Heart left ventricle (tissue), 13 donors: ENCODE measurements around the gene COLEC12.

Source experiments
- CTCF ChIP-seq, 12 donors: fragments of 200-600 bp; sonication (generic) in 4 of 12; IDR thresholded peaks; one replicate each; pipeline versions ENCODE4 v1.5.0 to v1.8.0; 2018 to 2022; ENCODE audit warnings: antibody characterized with exemption in 12 of 12, mild to moderate bottlenecking in 5 of 12
- POLR2A ChIP-seq, 2 donors: fragments of 450-650 bp; IDR thresholded peaks; one replicate each; pipeline ENCODE4 v1.6.1; 2017; ENCODE audit warnings: antibody characterized with exemption in 2 of 2, mild to moderate bottlenecking in 2 of 2, moderate library complexity in 2 of 2
- donor health status: ischemic (EF 13 %, LVEDD 7.1; RV severe dilation, severe dysfunction).
- donor health status: DM: no; HTN: yes; CAD: no.
- donor health status: DM: no; HTN: no; CAD: no.
- donor health status: ischemic (EF 25% LVEDD 6.9; RV normal size, moderate dysfunction).
- donor health status: ischemic (EF 25% LVEDD 5.7; RV mildly dilated, moderate dysfunction).
- donor health status: ischemic (EF 35%, LVEDD 5.7; RV mildly dilated, moderate dysfunction).
- donor health status: nonischemic (EF 11% LVEDD 7.7; RV severe dilation, severe dysfunction).
- donor health status: DM: yes; HTN: yes; CAD: no.
- donor health status: PGD.
- donor health status: ischemic (EF 29% LVEDD 5.4; RV normal size, mild dysfunction).
- donor health status: nonischemic (EF 23%, LVEDD 6.1; RV moderate dilation, normal function).

- TF ChIP-seq POLR2A (IDR thresholded peaks at IDR 0.05) (no peak), CTCF (IDR thresholded peaks at IDR 0.05) (no peak)
Observed at GRCh38 chr18:438571-438970, 61.9 kb downstream of the COLEC12 start.
